Umbilical cord (tissue), 1 donor: ENCODE results near the gene ASIC1. TPM values are rescaled to one million over a fixed set of nuclear protein-coding genes. Genes with fewer than 3 reads are reported as not detected.

Experiments
- total RNA-seq: library from RNA; depleted of rRNA; stranded (reverse); fragments of >200 nt; gene quantifications from one replicate; pipeline ENCODE4 v1.2.3, GENCODE V29; 2014; ENCODE audit warnings: low replicate concordance; ENCODE audit not compliant: insufficient read depth

ASIC1 gene
- total RNA-seq, 1 donor from 2014 or later = 1.7 TPM

Other genes starting within 250 kb of the ASIC1 start
- gene NCKAP5L, start 229.2 kb upstream of the ASIC1 start, total RNA-seq = 9.9 TPM
- gene BCDIN3D, start 214.5 kb upstream of the ASIC1 start, total RNA-seq = 3.6 TPM
- 10.4 TPM for gene FAIM2, start 153.7 kb upstream of the ASIC1 start, total RNA-seq
- gene AQP2, start 106.9 kb upstream of the ASIC1 start, total RNA-seq = 0.24 TPM
- gene AQP5, start 95.7 kb upstream of the ASIC1 start, total RNA-seq = 7.2 TPM
- gene AQP6, start 84.6 kb upstream of the ASIC1 start, total RNA-seq = 0.48 TPM
- 27.2 TPM for gene RACGAP1, start 32.1 kb upstream of the ASIC1 start, total RNA-seq
- gene SMARCD1, start 27.7 kb downstream of the ASIC1 start, total RNA-seq = 33.0 TPM
- gene GPD1, start 46.4 kb downstream of the ASIC1 start, total RNA-seq = 0.48 TPM
- gene COX14, start 54.6 kb downstream of the ASIC1 start, total RNA-seq = 42.9 TPM
- gene CERS5, start 109.8 kb downstream of the ASIC1 start, total RNA-seq = 169 TPM
- 147 TPM for gene LIMA1, start 225.9 kb downstream of the ASIC1 start, total RNA-seq